ENCODE measurements around the gene CTR9. TPM values are rescaled to one million over a fixed set of nuclear protein-coding genes. Genes with fewer than 3 reads are reported as not detected.

Gene CTR9
- polyA plus RNA-seq, 6 donors from 2014 or later, result 29.0 to 67.9 (median 59.0) TPM

- Mint-ChIP-seq H3K27ac (peak overlapping the region in 1 of 6 donors; percentile 72), H3K9me3 (no peaks in the 10 kb centered on the region), H3K27me3 (peaks cover 0 to 8% (median 4%) of the 10 kb centered on the region in 3 donors), H3K36me3 (no peaks in the 10 kb centered on the region), H3K4me3 (no peak overlapping the region), H3K4me1 (peaks cover 16 to 24% (median 20%) of the 10 kb centered on the region in 3 donors)
- no peak for ATAC-seq (ENCODE audit: low read depth in 2 of 2)
- no peak for DNase-seq
Measured at GRCh38 chr11:10727146-10727851, 23.7 kb upstream of the CTR9 start.

GRCh38 chr11:10728154-10728553 is 22.9 kb upstream of the CTR9 start:
- Mint-ChIP-seq H3K4me3 (no peak overlapping the region), H3K9me3 (no peaks in the 10 kb centered on the region), H3K27ac (peak overlapping the region in 1 of 6 donors; percentile 33)

GRCh38 chr11:10728789-10729472 is 22.1 kb upstream of the CTR9 start:
- no peak for ATAC-seq (ENCODE audit: low read depth in 2 of 2)
- Mint-ChIP-seq H3K9me3 (no peaks in the 10 kb centered on the region), H3K4me1 (peaks cover 16 to 24% (median 18%) of the 10 kb centered on the region in 3 donors), H3K27ac (peak overlapping the region in 2 of 6 donors; percentile 42 to 46), H3K36me3 (no peaks in the 10 kb centered on the region), H3K4me3 (no peak overlapping the region), H3K27me3 (peaks cover 0 to 8% (median 4%) of the 10 kb centered on the region in 3 donors)
- DNase-seq, result no peak

More at GRCh38 chr11:10728154-10728553, 22.9 kb upstream of the CTR9 start:
- ATAC-seq (ENCODE audit: low read depth in 2 of 2) (no peak), DNase-seq (no peak)
- Mint-ChIP-seq H3K36me3 (no peaks in the 10 kb centered on the region), H3K4me1 (peaks cover 16 to 24% (median 20%) of the 10 kb centered on the region in 3 donors), H3K27me3 (peaks cover 0 to 8% (median 4%) of the 10 kb centered on the region in 3 donors)

- Mint-ChIP-seq H3K36me3 (no peaks in the 10 kb centered on the region), H3K9me3 (no peaks in the 10 kb centered on the region), H3K27ac (peak overlapping the region in 1 of 6 donors; percentile 68), H3K4me1 (peaks cover 12 to 24% (median 16%) of the 10 kb centered on the region in 3 donors), H3K27me3 (peaks cover 0 to 8% (median 4%) of the 10 kb centered on the region in 3 donors), H3K4me3 (peak overlapping the region in 1 of 8 donors; percentile 50)
- ATAC-seq (ENCODE audit: low read depth in 2 of 2) (no peak), DNase-seq (no peak)
Measured at GRCh38 chr11:10730151-10730550, 20.9 kb upstream of the CTR9 start.

GRCh38 chr11:10731064-10731680 is 19.9 kb upstream of the CTR9 start:
- no peak for DNase-seq
- H3K9me3 Mint-ChIP-seq, result no peaks in the 10 kb centered on the region
- H3K4me3 Mint-ChIP-seq, result no peak overlapping the region
- peak overlapping the region in 1 of 6 donors; percentile 84 for H3K27ac Mint-ChIP-seq
- H3K4me1 Mint-ChIP-seq, result peaks cover 12 to 24% (median 17%) of the 10 kb centered on the region in 3 donors
- ATAC-seq (ENCODE audit: low read depth in 2 of 2), result no peak
- peaks cover 0 to 8% (median 4%) of the 10 kb centered on the region in 3 donors for H3K27me3 Mint-ChIP-seq
- no peaks in the 10 kb centered on the region for H3K36me3 Mint-ChIP-seq

GRCh38 chr11:10735481-10736475 is 15.3 kb upstream of the CTR9 start:
- no peaks in the 10 kb centered on the region for H3K9me3 Mint-ChIP-seq
- DNase-seq, result peak; percentile 91
- peak overlapping the region; percentile 55 to 90 (median 64) for H3K27ac Mint-ChIP-seq
- peaks cover 11 to 13% (median 12%) of the 10 kb centered on the region in 3 donors for H3K4me1 Mint-ChIP-seq
- peak overlapping the region; percentile 11 to 87 (median 70) for H3K4me3 Mint-ChIP-seq
- H3K36me3 Mint-ChIP-seq, result no peaks in the 10 kb centered on the region
- peak; percentile 98 to 99 for ATAC-seq (ENCODE audit: low read depth in 2 of 2)
- H3K27me3 Mint-ChIP-seq, result no peaks in the 10 kb centered on the region

- H3K4me1 Mint-ChIP-seq, result peaks cover 9 to 19% (median 11%) of the 10 kb centered on the region in 3 donors
- ATAC-seq (ENCODE audit: low read depth in 2 of 2), result peak in 1 of 2 donors; percentile 33
- no peak overlapping the region for H3K4me3 Mint-ChIP-seq
Measured at GRCh38 chr11:10742460-10743208, 8.4 kb upstream of the CTR9 start.

GRCh38 chr11:10743354-10744000 is 7.6 kb upstream of the CTR9 start:
- H3K27ac Mint-ChIP-seq, result peak overlapping the region in 4 of 6 donors; percentile 12 to 67 (median 41)
- H3K9me3 Mint-ChIP-seq, result no peaks in the 10 kb centered on the region
- H3K4me1 Mint-ChIP-seq, result peaks cover 9 to 19% (median 11%) of the 10 kb centered on the region in 3 donors
- no peaks in the 10 kb centered on the region for H3K36me3 Mint-ChIP-seq
- ATAC-seq (ENCODE audit: low read depth in 2 of 2) (peak in 1 of 2 donors; percentile 45), DNase-seq (no peak)
- no peaks in the 10 kb centered on the region for H3K27me3 Mint-ChIP-seq
- peak overlapping the region in 7 of 8 donors; percentile 41 to 92 (median 67) for H3K4me3 Mint-ChIP-seq

More at GRCh38 chr11:10742460-10743208, 8.4 kb upstream of the CTR9 start:
- Mint-ChIP-seq H3K27me3 (no peaks in the 10 kb centered on the region), H3K9me3 (no peaks in the 10 kb centered on the region), H3K27ac (peak overlapping the region in 2 of 6 donors; percentile 22 to 56), H3K36me3 (no peaks in the 10 kb centered on the region)
- DNase-seq, result no peak

GRCh38 chr11:10744206-10744605 is 6.8 kb upstream of the CTR9 start:
- ATAC-seq (ENCODE audit: low read depth in 2 of 2), result no peak
- Mint-ChIP-seq H3K36me3 (no peaks in the 10 kb centered on the region), H3K27me3 (no peaks in the 10 kb centered on the region), H3K9me3 (no peaks in the 10 kb centered on the region), H3K4me3 (peak overlapping the region in 4 of 8 donors; percentile 18 to 84 (median 42)), H3K27ac (peak overlapping the region in 3 of 6 donors; percentile 12 to 67 (median 32)), H3K4me1 (peaks cover 9 to 19% (median 11%) of the 10 kb centered on the region in 3 donors)
- DNase-seq, result no peak

- peaks cover 11 to 29% (median 14%) of the 10 kb centered on the region in 3 donors for H3K4me1 Mint-ChIP-seq
Measured at GRCh38 chr11:10746871-10747270, 4.2 kb upstream of the CTR9 start.

GRCh38 chr11:10747733-10748132 is 3.3 kb upstream of the CTR9 start:
- Mint-ChIP-seq H3K9me3 (no peaks in the 10 kb centered on the region), H3K36me3 (no peaks in the 10 kb centered on the region), H3K4me1 (peaks cover 13 to 33% (median 19%) of the 10 kb centered on the region in 3 donors), H3K27me3 (no peaks in the 10 kb centered on the region), H3K27ac (no peak overlapping the region), H3K4me3 (peak overlapping the region in 1 of 8 donors; percentile 2)
- ATAC-seq (ENCODE audit: low read depth in 2 of 2), result no peak
- DNase-seq, result no peak

More at GRCh38 chr11:10746871-10747270, 4.2 kb upstream of the CTR9 start:
- H3K4me3 Mint-ChIP-seq, result no peak overlapping the region
- DNase-seq (no peak), ATAC-seq (ENCODE audit: low read depth in 2 of 2) (no peak)
- H3K27ac Mint-ChIP-seq, result no peak overlapping the region
- H3K36me3 Mint-ChIP-seq, result no peaks in the 10 kb centered on the region
- H3K9me3 Mint-ChIP-seq, result no peaks in the 10 kb centered on the region
- no peaks in the 10 kb centered on the region for H3K27me3 Mint-ChIP-seq
